HG03175 (cell line): Measurements from ENCODE around the gene CD40LG.
A peak's percentile ranks its signal among the peaks of the same experiment; 100 is the strongest.

ENCODE experiments used
- ATAC-seq: cut with Tn5 transposase; IDR thresholded peaks from one replicate; pipeline ENCODE4 v1.9.1; 2021; ENCODE audit warnings: mild to moderate bottlenecking, moderate library complexity; ENCODE audit not compliant: unreplicated experiment

Gene CD40LG

DNA sequence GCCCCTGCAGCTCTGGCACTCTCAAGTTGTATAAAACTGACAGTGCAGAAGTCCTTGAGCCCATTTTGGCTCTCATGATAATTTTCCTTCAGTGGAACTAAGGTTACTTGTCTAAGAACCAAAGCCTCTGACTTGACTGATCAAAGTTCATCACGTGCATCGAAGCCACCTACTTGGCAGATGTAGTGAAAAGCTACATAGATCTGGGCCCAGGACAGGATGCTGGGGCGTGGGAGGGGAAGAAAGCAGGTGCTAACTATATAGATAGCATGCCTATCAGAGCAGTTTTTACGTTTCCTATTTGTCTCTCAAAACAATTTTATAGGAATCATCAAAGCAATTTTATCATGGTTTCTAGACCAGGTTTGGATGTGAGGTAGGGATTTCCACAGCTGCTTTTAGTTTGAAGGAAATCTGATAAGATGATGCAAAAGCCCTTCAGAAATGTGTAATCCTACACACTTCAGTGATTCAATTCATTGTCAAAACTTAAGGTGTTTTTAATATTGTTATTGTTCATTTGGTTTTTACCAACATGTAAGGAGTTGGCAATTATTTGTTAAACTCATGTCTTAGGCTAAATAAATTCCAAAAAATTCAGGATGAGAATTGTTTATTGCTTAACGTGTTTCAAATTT is 1.2 kb upstream of the CD40LG start:
- no peak for ATAC-seq

DNA sequence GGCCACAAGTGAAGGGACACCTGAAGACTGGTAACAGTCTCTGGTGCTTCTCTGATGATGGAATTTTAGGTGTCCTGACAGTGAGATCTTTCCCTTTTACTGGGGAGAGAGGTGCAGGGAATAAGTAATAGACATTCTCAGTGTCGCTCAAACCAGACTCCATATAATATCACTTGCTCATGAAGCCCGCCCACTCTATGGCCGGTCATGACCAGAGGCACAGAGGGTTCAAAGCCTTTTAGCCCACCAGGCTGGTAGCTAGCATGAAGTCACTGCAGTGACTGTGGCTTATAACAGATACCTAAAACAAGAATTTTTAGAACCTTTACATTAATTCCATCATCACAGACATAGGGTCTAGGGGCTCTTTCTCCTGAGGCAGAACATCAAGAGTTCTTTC is 2.9 kb downstream of the CD40LG start:
- ATAC-seq = no peak

GRCh38 chrX:136652822-136653723 is 5.1 kb downstream of the CD40LG start:
- no peak for ATAC-seq

GRCh38 chrX:136656361-136656964 is 8.5 kb downstream of the CD40LG start:
- no peak for ATAC-seq

DNA sequence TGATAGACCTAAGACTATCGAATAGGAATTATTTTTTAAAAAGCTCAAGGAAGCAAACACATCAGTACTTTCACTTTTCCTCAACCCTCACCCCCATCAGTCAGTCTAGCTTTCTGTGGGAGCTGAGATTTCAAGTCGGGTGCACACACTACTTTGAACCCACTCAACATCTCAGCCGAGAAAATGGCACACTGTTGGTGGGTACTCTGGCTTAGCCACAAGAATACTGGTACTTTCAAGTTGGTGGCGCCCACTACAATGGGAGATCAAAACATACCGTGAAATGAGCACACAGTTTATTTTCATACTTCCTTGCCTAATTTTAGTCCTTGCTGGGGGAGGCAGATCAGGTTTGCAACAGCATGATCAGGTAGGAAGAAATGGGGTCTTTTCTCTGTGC is 10.2 kb downstream of the CD40LG start:
- ATAC-seq = no peak

GRCh38 chrX:136659174-136659573 is 11.2 kb downstream of the CD40LG start:
- ATAC-seq = no peak

DNA sequence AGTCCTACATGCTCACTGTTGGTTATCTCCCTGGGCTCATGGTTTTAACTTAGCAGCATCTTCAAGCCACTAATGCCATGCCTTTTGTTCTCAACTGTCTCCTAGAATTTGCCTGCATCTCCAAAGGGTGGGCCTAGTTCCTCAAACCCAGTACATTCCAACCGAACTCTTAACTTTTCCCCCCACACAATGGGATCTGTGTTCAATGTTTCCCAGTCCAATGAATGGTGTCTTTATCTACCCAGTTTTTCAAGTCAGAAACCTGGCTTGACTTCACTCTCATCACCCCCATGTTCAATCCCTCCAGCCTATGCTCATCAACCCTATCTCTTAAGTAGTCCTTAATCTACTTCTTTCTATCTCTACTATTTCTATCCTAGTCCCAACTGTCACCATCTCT is 12.9 kb downstream of the CD40LG start:
- ATAC-seq = no peak

GRCh38 chrX:136662104-136662503 is 14.1 kb downstream of the CD40LG start:
- no peak for ATAC-seq

DNA sequence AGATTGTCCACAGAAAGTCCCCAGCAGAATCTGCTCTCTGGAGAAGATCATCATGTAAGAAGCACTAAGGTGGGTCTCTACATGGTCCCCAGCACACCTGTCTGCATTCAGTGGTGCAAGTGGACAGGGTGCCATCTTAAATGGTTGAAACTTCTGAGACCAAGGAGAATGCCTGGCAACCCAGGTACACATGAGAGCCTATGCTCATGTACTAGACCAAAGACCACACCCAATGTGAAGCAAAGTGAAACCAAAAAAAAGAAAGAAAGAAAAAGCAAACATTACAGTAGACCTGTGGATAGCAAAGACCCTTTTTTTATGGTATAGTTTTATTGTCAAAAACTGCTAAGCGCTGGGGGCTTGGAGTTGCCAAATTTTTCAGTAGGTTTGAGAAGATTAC is 15.0 kb downstream of the CD40LG start:
- no peak for ATAC-seq

- peak; percentile 84 for ATAC-seq
These were observed 17.4 kb downstream of the CD40LG start for GRCh38 chrX:136665258-136665900.

DNA sequence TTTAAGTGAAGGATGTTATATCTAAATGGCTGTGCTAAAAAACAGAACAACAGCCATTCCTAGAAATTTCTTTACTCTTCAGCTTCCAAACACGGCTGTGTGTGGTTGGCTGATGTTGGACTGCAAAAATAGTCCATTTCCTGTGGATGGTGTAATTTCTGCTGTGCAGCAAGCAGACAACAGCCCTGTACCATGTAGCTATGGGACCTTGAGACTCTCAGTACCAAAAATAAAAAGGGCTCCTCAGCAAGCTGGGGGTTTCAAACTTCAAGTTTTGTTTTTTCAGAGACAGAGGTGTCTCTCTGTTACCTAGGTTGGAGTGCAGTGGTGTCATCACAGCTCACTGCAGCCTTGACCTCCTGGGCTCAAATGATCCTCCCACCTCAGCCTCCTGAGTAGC is 18.1 kb downstream of the CD40LG start:
- peak; percentile 43 for ATAC-seq

DNA sequence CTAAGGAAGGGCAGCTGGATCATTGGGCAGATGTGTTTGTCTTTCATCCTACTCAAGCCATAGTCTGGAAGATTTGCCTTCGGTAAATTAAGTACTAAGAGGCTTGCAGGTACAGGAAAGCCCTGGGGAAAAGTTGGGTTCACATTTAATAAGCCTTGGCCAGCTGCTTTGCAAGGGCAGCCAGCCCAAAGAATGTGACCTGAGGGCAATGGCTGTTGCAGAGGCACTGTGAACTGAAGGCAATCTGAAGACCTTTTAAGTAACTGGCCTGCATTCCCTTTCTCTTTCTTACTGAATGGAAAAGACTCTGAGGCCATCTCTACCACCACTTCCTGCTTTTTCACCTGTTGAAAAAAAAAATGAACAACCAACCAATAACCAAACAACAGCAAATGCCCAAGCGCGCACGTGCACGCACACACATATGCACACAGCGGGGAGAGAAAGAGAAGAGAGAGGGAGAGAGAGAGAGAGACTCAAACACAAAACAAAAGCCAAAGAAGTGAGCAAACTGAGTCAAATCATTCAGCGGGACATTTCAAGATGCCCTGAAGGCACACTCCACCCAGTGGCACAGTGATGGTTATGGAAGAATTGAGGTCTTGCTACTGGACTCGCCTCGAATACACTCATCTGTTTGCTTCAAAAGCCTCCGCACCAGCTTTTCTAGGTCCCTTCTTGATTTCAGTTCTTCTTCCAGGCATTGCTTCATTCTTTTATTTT is 19.6 kb downstream of the CD40LG start:
- ATAC-seq = no peak

- no peak for ATAC-seq
These were observed 23.1 kb downstream of the CD40LG start for GRCh38 chrX:136671006-136671610.

- no peak for ATAC-seq
These were observed 26.5 kb downstream of the CD40LG start for GRCh38 chrX:136674270-136674985.

- no peak for ATAC-seq
These were observed 31.6 kb downstream of the CD40LG start for GRCh38 chrX:136679531-136679930.

GRCh38 chrX:136684120-136684519 is 36.2 kb downstream of the CD40LG start:
- ATAC-seq = no peak

DNA sequence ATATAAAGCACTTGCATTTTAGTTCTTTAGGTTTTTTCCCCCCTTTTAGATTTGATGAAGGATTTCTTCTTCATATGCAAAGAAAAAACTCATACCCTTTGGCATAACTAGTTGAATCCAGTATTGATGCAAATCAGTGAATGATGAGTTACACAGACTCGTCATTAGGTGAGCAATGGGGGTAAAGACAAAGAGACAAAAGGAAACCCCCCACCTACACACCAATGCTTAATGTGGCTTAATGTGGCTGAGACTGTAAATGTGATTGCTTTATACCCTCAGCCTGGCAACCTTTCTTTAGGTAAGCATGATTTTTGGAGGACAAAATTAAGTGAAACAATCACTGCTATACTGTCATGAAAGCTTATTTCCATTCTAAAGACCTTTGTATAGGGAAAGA is 39.5 kb downstream of the CD40LG start:
- ATAC-seq = no peak

DNA sequence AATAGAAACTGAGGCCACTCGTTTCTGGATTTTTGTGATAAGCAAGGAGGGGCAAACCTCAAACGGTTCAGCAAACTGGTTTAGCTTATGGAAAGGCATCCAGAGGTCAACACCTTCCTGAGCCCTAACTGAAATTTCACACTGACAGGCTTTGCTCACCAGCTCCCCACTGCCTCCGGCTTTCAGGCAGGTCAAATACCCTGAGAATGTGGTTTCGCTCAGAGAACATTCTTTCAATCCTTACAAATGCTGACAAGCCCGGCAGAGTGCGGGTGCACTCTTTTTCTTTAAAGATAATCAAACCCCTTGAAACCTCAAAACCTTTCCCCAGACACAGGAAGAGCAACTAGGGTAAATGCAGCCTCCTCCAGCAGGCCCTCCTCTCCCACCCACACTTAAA is 41.5 kb downstream of the CD40LG start:
- ATAC-seq = no peak

DNA sequence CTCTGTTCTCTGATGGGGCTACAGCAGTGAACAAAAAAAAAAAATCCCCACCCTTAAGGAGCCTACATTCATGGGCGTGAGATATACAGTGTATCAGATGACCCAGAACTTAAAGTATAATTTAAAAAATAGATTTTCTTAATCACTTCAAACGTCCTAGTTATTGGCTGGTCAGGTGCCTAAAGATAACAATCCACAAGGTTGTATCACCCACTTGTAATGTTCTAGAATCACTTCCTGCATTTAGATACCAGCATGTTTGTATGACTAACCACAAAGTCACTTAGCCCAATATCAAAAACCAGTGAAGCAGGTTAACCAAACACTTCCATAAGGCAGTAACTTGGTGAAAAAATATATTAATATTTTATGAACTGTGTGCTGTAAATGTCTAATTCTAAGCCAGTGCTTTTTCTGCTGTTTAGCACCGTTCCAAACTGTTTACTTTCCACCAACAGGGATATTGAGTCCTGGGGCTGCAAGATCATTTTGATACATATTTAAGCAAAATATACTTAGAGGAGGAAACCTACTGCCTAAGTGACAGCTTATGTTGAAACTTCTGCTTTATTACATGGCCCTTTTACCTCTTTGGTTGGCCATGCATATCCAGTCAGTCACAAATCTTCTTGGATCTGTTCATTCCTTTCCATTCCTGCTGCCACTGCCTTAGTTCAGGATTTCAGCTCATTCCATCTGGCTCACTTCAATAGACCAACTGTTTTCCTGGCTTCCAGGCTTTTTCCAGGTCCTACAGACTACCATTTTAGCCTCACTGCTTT is 43.3 kb downstream of the CD40LG start:
- peak; percentile 66 for ATAC-seq
